ENCODE data around the gene AOPEP. TPM values are rescaled to one million over a fixed set of nuclear protein-coding genes. Genes with fewer than 3 reads are reported as not detected.
A peak's percentile ranks its signal among the peaks of the same experiment; 100 is the strongest.

AOPEP gene
- total RNA-seq, 6 donors from 2014 or later: 55.4 to 410 (median 111) TPM

- Histone ChIP-seq H3K27me3 (no peaks in the 10 kb centered on the region), H3K9me3 (no peaks in the 10 kb centered on the region), H3K4me1 (peaks cover 0 to 8% (median 3%) of the 10 kb centered on the region in 4 donors), H3K27ac (no peak overlapping the region), H3K36me3 (peaks cover 0 to 3% (median 0%) of the 10 kb centered on the region in 4 donors), H3K4me3 (no peak overlapping the region)
- TF ChIP-seq EP300 (IDR thresholded peaks at IDR 0.05): no peak
- no peak for TF ChIP-seq CTCF (IDR thresholded peaks at IDR 0.05)
- no peak for TF ChIP-seq POLR2A (IDR thresholded peaks at IDR 0.05)
- no peak for TF ChIP-seq POLR2AphosphoS5 (IDR thresholded peaks at IDR 0.05)
- WGBS, 2 donors: 100% methylated on average over 1 of the region's 1 CpG
- DNase-seq (no peak), ATAC-seq (ENCODE audit: low FRiP score in 2 of 2) (no peak)
Measured at GRCh38 chr9:94813379-94813778, 86.9 kb downstream of the AOPEP start.

DNA sequence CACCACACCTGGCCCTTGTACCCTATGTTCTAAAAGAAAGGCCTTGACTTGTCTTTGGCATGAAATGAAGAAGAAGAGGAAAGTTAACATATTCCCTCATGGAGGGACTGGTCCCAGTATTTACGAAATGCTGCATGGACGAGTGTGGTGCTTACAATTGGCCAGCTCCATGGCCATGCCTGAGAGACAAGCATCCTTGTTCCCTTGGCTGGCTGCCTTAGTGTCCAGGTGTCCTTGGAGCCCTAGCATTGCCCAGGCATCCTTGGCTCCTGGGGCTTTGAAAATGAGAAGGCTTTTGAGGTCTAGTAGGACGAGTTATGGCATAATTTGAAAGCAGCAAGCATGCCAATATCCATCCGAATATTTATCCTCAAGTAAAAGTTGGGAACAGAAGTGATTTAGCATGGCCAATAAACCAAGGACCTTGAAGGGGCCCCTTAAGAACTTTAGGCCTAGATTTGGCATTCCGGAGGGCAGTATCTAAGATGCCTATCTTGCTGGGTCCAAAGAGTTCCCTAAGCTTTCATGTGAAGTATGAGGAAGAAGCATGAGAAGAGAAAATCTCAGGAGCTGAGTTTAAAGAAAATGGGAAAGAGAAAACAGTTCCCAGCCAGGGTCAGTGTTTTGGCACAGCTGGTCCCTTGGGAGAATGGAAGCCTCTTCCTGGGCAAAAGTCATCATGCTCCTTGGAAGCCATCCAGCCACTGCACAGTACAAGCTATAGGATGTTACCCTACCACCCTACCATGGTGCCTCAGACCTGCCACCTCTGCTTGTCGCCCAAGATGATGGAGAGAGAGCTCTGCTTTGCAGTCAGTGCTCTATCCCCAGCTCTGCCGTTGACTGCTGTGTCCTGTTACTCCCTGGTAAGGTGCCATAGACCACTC lies 91.0 kb downstream of the AOPEP start:
- peaks cover 6 to 8% (median 6%) of the 10 kb centered on the region in 4 donors for H3K4me1 ChIP-seq
- TF ChIP-seq POLR2AphosphoS5 (IDR thresholded peaks at IDR 0.05) (no peak), POLR2A (IDR thresholded peaks at IDR 0.05) (no peak), CTCF (IDR thresholded peaks at IDR 0.05) (no peak), EP300 (IDR thresholded peaks at IDR 0.05) (no peak)
- no peak for ATAC-seq (ENCODE audit: low FRiP score in 2 of 2)
- H3K4me3 ChIP-seq: no peak overlapping the region
- H3K9me3 ChIP-seq: no peaks in the 10 kb centered on the region
- peak overlapping the region; percentile 16 to 72 (median 70) for H3K27ac ChIP-seq
- no peaks in the 10 kb centered on the region for H3K27me3 ChIP-seq
- DNase-seq: no peak
- 75 to 81% methylated on average over 7 of the region's 7 CpGs for WGBS, 2 donors
- H3K36me3 ChIP-seq: no peaks in the 10 kb centered on the region

DNA sequence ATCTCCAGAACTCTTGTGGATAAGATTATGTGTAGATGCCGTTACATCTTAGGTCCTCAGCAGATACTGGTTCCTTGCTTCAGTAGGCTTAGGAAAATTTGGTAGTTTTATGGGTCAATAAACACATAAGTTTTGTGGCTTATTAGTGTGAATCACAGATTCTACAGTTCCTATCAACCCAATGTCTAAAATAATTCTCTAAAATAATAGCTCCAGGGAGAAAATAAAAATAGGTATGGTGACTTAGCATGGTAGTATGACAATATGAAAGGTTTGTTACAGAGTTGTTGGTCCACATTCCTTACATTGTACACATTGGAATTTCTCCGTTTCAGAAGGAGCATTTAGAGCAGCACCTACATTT lies 91.7 kb downstream of the AOPEP start:
- DNase-seq (no peak), ATAC-seq (ENCODE audit: low FRiP score in 2 of 2) (no peak)
- no peaks in the 10 kb centered on the region for H3K27me3 ChIP-seq
- 71 to 83% methylated on average over 2 of the region's 2 CpGs for WGBS, 2 donors
- peak overlapping the region; percentile 16 to 72 (median 70) for H3K27ac ChIP-seq
- peaks cover 6 to 8% (median 6%) of the 10 kb centered on the region in 4 donors for H3K4me1 ChIP-seq
- TF ChIP-seq EP300 (IDR thresholded peaks at IDR 0.05) (no peak), POLR2A (IDR thresholded peaks at IDR 0.05) (no peak), CTCF (IDR thresholded peaks at IDR 0.05) (no peak), POLR2AphosphoS5 (IDR thresholded peaks at IDR 0.05) (no peak)
- H3K36me3 ChIP-seq: no peaks in the 10 kb centered on the region
- H3K9me3 ChIP-seq: no peaks in the 10 kb centered on the region
- H3K4me3 ChIP-seq: no peak overlapping the region

- no peaks in the 10 kb centered on the region for H3K27me3 ChIP-seq
- H3K27ac ChIP-seq: peak overlapping the region; percentile 60 to 72 (median 70)
- H3K9me3 ChIP-seq: no peaks in the 10 kb centered on the region
- H3K4me3 ChIP-seq: no peak overlapping the region
- H3K36me3 ChIP-seq: no peaks in the 10 kb centered on the region
- H3K4me1 ChIP-seq: peaks cover 3 to 6% (median 6%) of the 10 kb centered on the region in 4 donors
- WGBS, 2 donors: 65 to 72% methylated on average over 8 of the region's 8 CpGs
- DNase-seq (peak in 1 of 2 donors; percentile 51), ATAC-seq (ENCODE audit: low FRiP score in 2 of 2) (peak; percentile 59 to 79)
- TF ChIP-seq EP300 (IDR thresholded peaks at IDR 0.05) (no peak), CTCF (IDR thresholded peaks at IDR 0.05) (no peak), POLR2AphosphoS5 (IDR thresholded peaks at IDR 0.05) (peak in 1 of 2 donors; percentile 16), POLR2A (IDR thresholded peaks at IDR 0.05) (peak in 1 of 4 donors; percentile 20)
Measured at GRCh38 chr9:94819161-94819687, 92.7 kb downstream of the AOPEP start.

Measured in upper lobe of left lung (tissue), 6 donors.